Right lobe of liver (tissue), 6 donors: ENCODE results near the gene TNFSF13B. TPM values are rescaled to one million over a fixed set of nuclear protein-coding genes. Genes with fewer than 3 reads are reported as not detected.
A peak's percentile ranks its signal among the peaks of the same experiment; 100 is the strongest.
"Not testable (repeated sequence)": the region's sequence is repeated elsewhere in the genome, so short reads cannot be mapped to it uniquely, and the experiment has no call there.

ENCODE experiments used
- ATAC-seq, 4 donors: fragments of 200-7000 bp; cut with Tn5 transposase; one replicate each; pipeline ENCODE4 v1.9.1; 2020; ENCODE audit warnings: mild to moderate bottlenecking in 4 of 4, moderate library complexity in 4 of 4
- DNase-seq, 3 donors: peaks; one replicate each; pipeline ENCODE4 v3.0.0-alpha.2; 2020
- H3K27ac ChIP-seq, 3 donors: fragments of 200-600 bp; one replicate each; pipeline ENCODE4 v1.8.0; 2022
- H3K27me3 ChIP-seq, 2 donors: fragments of 200-600 bp; one replicate each; pipeline ENCODE4 v1.8.0; 2022
- H3K36me3 ChIP-seq, 4 donors: fragments of 200-600 bp; sonication (generic) in 1 of 4; one replicate each; pipeline versions ENCODE4 v1.5.1 to v1.8.0; 2017 to 2022; ENCODE audit warnings: control low read depth in 1 of 4
- H3K4me1 ChIP-seq, 4 donors: fragments of 200-600 bp; sonication (generic) in 1 of 4; one replicate each; pipeline versions ENCODE4 v1.5.1 to v1.8.0; 2017 to 2022; ENCODE audit warnings: control low read depth in 1 of 4
- H3K4me3 ChIP-seq, 3 donors: fragments of 200-600 bp; one replicate each; pipeline ENCODE4 v1.8.0; 2022
- H3K9me3 ChIP-seq, 4 donors: fragments of 200-600 bp; sonication (generic) in 1 of 4; one replicate each; pipeline versions ENCODE4 v1.5.1 to v1.8.0; 2017 to 2022; ENCODE audit warnings: control low read depth in 1 of 4
- POLR2A ChIP-seq: fragments of 450-650 bp; IDR thresholded peaks from one replicate; pipeline ENCODE4 v1.6.1; 2017; ENCODE audit warnings: antibody characterized with exemption, mild to moderate bottlenecking
- WGBS: methylation state at CpG from one replicate; pipeline ENCODE4 v1.1.6; 2018; ENCODE audit warnings: low coverage, low lambda C conversion rate; ENCODE audit not compliant: insufficient coverage; ENCODE audit errors: missing lambda C conversion rate; 5-methylcytosine and 5-hydroxymethylcytosine counted together
- intact Hi-C, 2 donors: fragments of 100-400 bp; cut with DNase I; formaldehyde crosslinking; loops; one replicate each; pipeline versions ENCODE4 v1.11.2 to v1.14.1; 2022
- total RNA-seq, 6 experiments: library from RNA; depleted of rRNA in 2 of 6; stranded (reverse); fragments of >200 nt in 2 of 6; fragmentation: NEBNext Ultra II Directional in 3 of 6; extraction: Animal tissue kit (Norgen Biotek cat#: 25700) in 3 of 6; gene quantifications; one replicate each; pipeline versions ENCODE4 v1.1.0 to v1.2.4, GENCODE V29; 2016 to 2023
- TF ChIP-seq, protein P1 (sequence below), 4 donors: fragments of 200-600 bp in 3 of 4; fragments of 450-650 bp in 1 of 4; IDR thresholded peaks; one replicate each; pipeline versions ENCODE4 v1.5.1 to v1.8.0; 2016 to 2022; ENCODE audit warnings: antibody characterized with exemption in 4 of 4, mild to moderate bottlenecking in 2 of 4
- donor health status: DM: no; HTN: yes; CAD: no.
- donor health status: DM: no; HTN: no; CAD: no.
- donor health status: DM: no; HTN: no; CAD: no.
- donor health status: DM: no; HTN: yes; CAD: no.
- donor health status: DM: no; HTN: yes; CAD: no.

Gene TNFSF13B
- total RNA-seq, 6 experiments from 2014 or later, result 1.5 to 4.7 (median 3.6) TPM

GRCh38 chr13:108304170-108305016 lies 34.9 kb downstream of the TNFSF13B start:
- H3K36me3 ChIP-seq, result no peaks in the 10 kb centered on the region
- DNase-seq (peak in 1 of 3 donors; percentile 54), ATAC-seq (peak in 3 of 4 donors; percentile 64 to 96 (median 95))
- H3K27ac ChIP-seq, result peak overlapping the region in 1 of 3 donors; percentile 55
- TF ChIP-seq, protein P1, sequence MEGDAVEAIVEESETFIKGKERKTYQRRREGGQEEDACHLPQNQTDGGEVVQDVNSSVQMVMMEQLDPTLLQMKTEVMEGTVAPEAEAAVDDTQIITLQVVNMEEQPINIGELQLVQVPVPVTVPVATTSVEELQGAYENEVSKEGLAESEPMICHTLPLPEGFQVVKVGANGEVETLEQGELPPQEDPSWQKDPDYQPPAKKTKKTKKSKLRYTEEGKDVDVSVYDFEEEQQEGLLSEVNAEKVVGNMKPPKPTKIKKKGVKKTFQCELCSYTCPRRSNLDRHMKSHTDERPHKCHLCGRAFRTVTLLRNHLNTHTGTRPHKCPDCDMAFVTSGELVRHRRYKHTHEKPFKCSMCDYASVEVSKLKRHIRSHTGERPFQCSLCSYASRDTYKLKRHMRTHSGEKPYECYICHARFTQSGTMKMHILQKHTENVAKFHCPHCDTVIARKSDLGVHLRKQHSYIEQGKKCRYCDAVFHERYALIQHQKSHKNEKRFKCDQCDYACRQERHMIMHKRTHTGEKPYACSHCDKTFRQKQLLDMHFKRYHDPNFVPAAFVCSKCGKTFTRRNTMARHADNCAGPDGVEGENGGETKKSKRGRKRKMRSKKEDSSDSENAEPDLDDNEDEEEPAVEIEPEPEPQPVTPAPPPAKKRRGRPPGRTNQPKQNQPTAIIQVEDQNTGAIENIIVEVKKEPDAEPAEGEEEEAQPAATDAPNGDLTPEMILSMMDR (IDR thresholded peaks at IDR 0.05), result no peak
- TF ChIP-seq POLR2A, result no peak
- no peaks in the 10 kb centered on the region for H3K9me3 ChIP-seq
- intact Hi-C loops, result no loop called here
- H3K4me3 ChIP-seq, result no peak overlapping the region
- H3K4me1 ChIP-seq, result no peaks in the 10 kb centered on the region
- no peaks in the 10 kb centered on the region for H3K27me3 ChIP-seq
- WGBS, result 68% methylated on average over 7 of the region's 7 CpGs

DNA sequence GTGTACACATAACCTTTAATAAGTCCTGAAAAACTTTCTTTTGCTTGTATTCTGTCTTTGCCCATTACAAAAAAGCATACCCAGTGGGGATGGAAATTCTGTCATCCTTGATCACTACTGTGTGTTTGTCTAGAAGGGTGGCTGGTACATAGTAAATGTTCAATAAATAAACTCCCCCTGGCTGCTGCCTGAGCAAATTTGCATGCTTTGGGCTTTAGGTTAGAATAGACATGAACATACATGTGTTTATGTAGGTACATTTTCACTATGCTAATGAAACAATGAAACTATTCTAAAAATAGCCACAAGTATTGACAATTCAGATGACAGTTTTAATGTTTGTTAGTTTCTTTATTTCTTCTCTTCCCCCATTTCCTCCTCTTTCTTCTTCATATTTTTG lies 36.1 kb downstream of the TNFSF13B start:
- no peaks in the 10 kb centered on the region for H3K4me1 ChIP-seq
- no peaks in the 10 kb centered on the region for H3K9me3 ChIP-seq
- no peak overlapping the region for H3K27ac ChIP-seq
- no peaks in the 10 kb centered on the region for H3K27me3 ChIP-seq
- ATAC-seq (no peak), DNase-seq (no peak)
- H3K36me3 ChIP-seq, result no peaks in the 10 kb centered on the region
- TF ChIP-seq, protein P1 (IDR thresholded peaks at IDR 0.05), result no peak
- no peak for TF ChIP-seq POLR2A
- intact Hi-C loops, result no loop called here
- H3K4me3 ChIP-seq, result no peak overlapping the region

GRCh38 chr13:108306860-108307259 lies 37.3 kb downstream of the TNFSF13B start:
- no peaks in the 10 kb centered on the region for H3K36me3 ChIP-seq
- no peaks in the 10 kb centered on the region for H3K4me1 ChIP-seq
- TF ChIP-seq, protein P1 (IDR thresholded peaks at IDR 0.05), result no peak
- TF ChIP-seq POLR2A, result no peak
- ATAC-seq (no peak), DNase-seq (no peak)
- H3K27ac ChIP-seq, result no peak overlapping the region
- H3K4me3 ChIP-seq, result no peak overlapping the region
- no peaks in the 10 kb centered on the region for H3K27me3 ChIP-seq
- no peaks in the 10 kb centered on the region for H3K9me3 ChIP-seq
- intact Hi-C loops, result no loop called here

DNA sequence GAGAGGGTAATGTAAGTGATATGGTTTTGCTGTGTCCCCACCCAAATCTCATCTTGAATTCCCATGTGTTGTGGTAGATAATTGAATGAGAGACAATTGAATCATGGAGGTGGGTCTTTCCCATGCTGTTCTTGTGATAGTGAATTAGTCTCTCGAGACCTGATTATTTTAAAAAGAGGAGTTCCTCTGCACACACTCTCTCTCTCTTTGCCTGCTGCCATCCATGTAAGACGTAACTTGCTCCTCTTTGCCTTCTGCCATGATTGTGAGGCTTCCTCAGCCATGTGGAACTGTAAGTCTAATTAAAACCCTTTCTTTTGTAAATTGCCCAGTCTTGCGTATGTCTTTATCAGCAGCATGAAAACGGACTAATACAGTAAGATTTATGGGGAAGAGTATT lies 42.1 kb downstream of the TNFSF13B start:
- H3K36me3 ChIP-seq, H3K27me3 ChIP-seq, DNase-seq, H3K4me3 ChIP-seq, H3K4me1 ChIP-seq, intact Hi-C loops, H3K27ac ChIP-seq, H3K9me3 ChIP-seq, ATAC-seq: not testable (repeated sequence)
- WGBS, result 81% methylated on average over 4 of the region's 4 CpGs

DNA sequence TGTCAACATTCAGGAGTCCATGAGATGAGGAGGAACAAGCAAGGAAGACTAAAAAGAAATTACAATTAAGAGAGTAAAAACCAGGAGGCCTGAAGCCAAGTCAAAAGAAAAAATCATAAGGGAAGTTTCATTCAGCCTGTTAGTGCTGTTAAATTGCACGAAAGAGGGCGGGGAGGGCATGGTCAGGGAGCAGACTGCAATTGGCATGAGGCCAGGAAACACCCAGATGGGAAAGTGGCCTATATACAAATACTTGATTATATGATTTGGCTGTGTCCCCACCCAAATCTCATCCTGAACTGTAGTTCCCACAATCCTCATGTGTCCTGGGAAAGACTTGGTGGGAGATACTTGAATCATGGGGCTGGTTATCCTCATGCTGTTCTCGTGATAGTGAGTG lies 43.9 kb downstream of the TNFSF13B start:
- 64% methylated on average over 3 of the region's 3 CpGs for WGBS
- ATAC-seq, result no peak
- no peaks in the 10 kb centered on the region for H3K36me3 ChIP-seq
- TF ChIP-seq, protein P1 (IDR thresholded peaks at IDR 0.05), result no peak
- peaks cover 0 to 1% of the 10 kb centered on the region in 2 donors for H3K27me3 ChIP-seq
- H3K4me3 ChIP-seq, result no peak overlapping the region
- no peaks in the 10 kb centered on the region for H3K9me3 ChIP-seq
- no peak overlapping the region for H3K27ac ChIP-seq
- intact Hi-C loops, result no loop called here
- no peak for DNase-seq
- H3K4me1 ChIP-seq, result no peaks in the 10 kb centered on the region
